K562 (cell line): ENCODE results near the gene ZMYND8. TPM values are rescaled to one million over a fixed set of nuclear protein-coding genes. Genes with fewer than 3 reads are reported as not detected.

Experiments
- ATAC-seq: fragments of 200-7000 bp; cut with Tn5 transposase; 3 replicates; pipeline ENCODE4 v1.9.1; 2020; ENCODE audit warnings: moderate library complexity
- BruUV-seq: library from RNA; stranded (reverse); fragments of 400-500 nt; replicated peaks from 2 replicates; lab custom pipeline; 2021; lab: Mats Ljungman, UMichigan
- CTCF ChIA-PET: fragments of 300-600 bp; formaldehyde crosslinking; extraction: SDS; loops from one replicate; lab custom pipeline; 2021; ENCODE audit warnings: low intra/inter-chr PET ratio; lab: Yijun Ruan, JAX
- POLR2A ChIA-PET: fragments of 300-600, 350-650 bp; sonication (Branson Sonifier 250); formaldehyde crosslinking; extraction: SDS; loops from one replicate; lab custom pipeline; 2021; ENCODE audit warnings: antibody characterized with exemption, inconsistent platforms; lab: Yijun Ruan, JAX
- DNase-seq, 4 experiments: peaks; one replicate each; pipeline versions ENCODE4 v3.0.0 to v3.0.0-alpha.2; 2011 to 2018; ENCODE audit warnings: low spot score in 3 of 4, mixed read lengths in 3 of 4; ENCODE audit errors: extremely low read depth in 1 of 4
- FAIRE-seq: peaks from 2 replicates; lab custom pipeline; 2011; peaks lifted over from hg19 to GRCh38; lab: Jason Lieb, UNC
- H2AFZ ChIP-seq: 2 replicates; pipeline ENCODE4 v1.6.0; 2011; ENCODE audit warnings: low read depth, low read length, control low read depth, inconsistent platforms
- H3K27ac ChIP-seq: fragments of 200-600 bp; 3 replicates; pipeline ENCODE4 v1.8.0; 2011; ENCODE audit warnings: low read depth, mild to moderate bottlenecking, control low read depth, inconsistent platforms, low read length, moderate library complexity, mixed read lengths; ENCODE audit errors: extremely low read depth
- H3K27me3 ChIP-seq, 2 experiments: fragments of 300-600 bp in 1 of 2; 2 replicates in 1 of 2; 3 replicates in 1 of 2; pipeline versions ENCODE4 v1.6.0 to v1.8.0; 2011; ENCODE audit warnings: inconsistent platforms in 2 of 2, low read length in 2 of 2, mild to moderate bottlenecking in 1 of 2, mixed read lengths in 1 of 2, moderate library complexity in 1 of 2; ENCODE audit not compliant: control insufficient read depth in 2 of 2, insufficient read depth in 2 of 2
- H3K36me3 ChIP-seq: fragments of 300-600 bp; 3 replicates; pipeline ENCODE4 v1.8.0; 2011; ENCODE audit warnings: mild to moderate bottlenecking, low read length, inconsistent platforms; ENCODE audit not compliant: control insufficient read depth, insufficient read depth
- H3K4me1 ChIP-seq, 2 experiments: fragments of 200-600 bp in 1 of 2; replicated peaks in 1 of 2; 2 replicates in 1 of 2; 3 replicates in 1 of 2; pipeline versions ENCODE4 v1.5.1 to v1.8.0; 2011; ENCODE audit warnings: inconsistent platforms in 2 of 2, low read length in 2 of 2, mild to moderate bottlenecking in 1 of 2, mixed read lengths in 1 of 2, moderate library complexity in 1 of 2; ENCODE audit not compliant: control insufficient read depth in 2 of 2, insufficient read depth in 2 of 2
- H3K4me2 ChIP-seq: 2 replicates; pipeline ENCODE4 v1.6.1; 2011; ENCODE audit warnings: low read length, control low read depth, inconsistent platforms, mixed read lengths; ENCODE audit not compliant: insufficient read depth
- H3K4me3 ChIP-seq: fragments of 200-600 bp; sonication (generic), shearing (Covaris generic); 2 replicates; pipeline ENCODE4 v1.5.1; 2016; ENCODE audit warnings: control low read depth, inconsistent platforms
- H3K79me2 ChIP-seq: fragments of 200-600 bp; 3 replicates; pipeline ENCODE4 v1.8.0; 2011; ENCODE audit warnings: low read length, inconsistent platforms; ENCODE audit not compliant: control insufficient read depth, insufficient read depth
- H3K9ac ChIP-seq, 2 experiments: 2 replicates each; pipeline versions ENCODE4 v1.6.0 to v1.6.1; 2011; ENCODE audit warnings: low read depth in 2 of 2, low read length in 2 of 2, control low read depth in 1 of 2, inconsistent platforms in 1 of 2, mild to moderate bottlenecking in 1 of 2, mixed read lengths in 1 of 2; ENCODE audit not compliant: insufficient read depth in 1 of 2
- H3K9me1 ChIP-seq: one replicate; pipeline ENCODE4 v1.6.0; 2011; ENCODE audit warnings: inconsistent platforms, mild to moderate bottlenecking, low read length, moderate library complexity; ENCODE audit not compliant: control insufficient read depth, insufficient read depth
- H3K9me3 ChIP-seq: replicated peaks from 2 replicates; pipeline ENCODE4 v1.5.1; 2011; ENCODE audit warnings: low read depth, low read length, inconsistent platforms; ENCODE audit not compliant: control insufficient read depth, insufficient read depth
- H4K20me1 ChIP-seq: replicated peaks from 2 replicates; pipeline ENCODE4 v1.6.1; 2011; ENCODE audit warnings: low read length, inconsistent platforms, mixed read lengths; ENCODE audit not compliant: control insufficient read depth, insufficient read depth
- ADNP ChIP-seq: fragments of 200-800 bp; sonication (Bioruptor generic); IDR thresholded peaks from 2 replicates; pipeline ENCODE4 v1.6.1; 2016; ENCODE audit warnings: missing genetic modification characterization, missing compliant biosample characterization
- EWSR1 ChIP-seq: fragments of 450-650 bp; IDR thresholded peaks from 2 replicates; pipeline ENCODE4 v1.6.1; 2018; ENCODE audit warnings: borderline replicate concordance, mild to moderate bottlenecking, low read depth, moderate library complexity; ENCODE audit not compliant: partially characterized antibody
- MEF2D ChIP-seq: conservative IDR thresholded peaks from 2 replicates; pipeline ENCODE4 v1.6.1; 2016; ENCODE audit warnings: low read depth, missing genetic modification characterization, missing compliant biosample characterization
- RBM25 ChIP-seq: fragments of 200-400 bp; formaldehyde crosslinking; IDR thresholded peaks from 2 replicates; pipeline ENCODE4 v1.6.1; 2018; ENCODE audit warnings: low read length, low read depth, moderate library complexity; ENCODE audit not compliant: severe bottlenecking
- WGBS: fragments of 100-300 bp; shearing (Covaris generic); methylation state at CpG from one replicate; pipeline ENCODE4 v1.1.6; 2016; ENCODE audit warnings: low coverage, mixed read lengths; ENCODE audit not compliant: insufficient coverage; ENCODE audit errors: missing lambda C conversion rate; 5-methylcytosine and 5-hydroxymethylcytosine counted together
- in situ Hi-C: fragments of 300-500 bp; cut with MboI; formaldehyde crosslinking; loops from 4 replicates; pipeline ENCODE4 v1.15.0; 2018; ENCODE audit warnings: inconsistent platforms, mixed read lengths
- intact Hi-C: fragments of 100-400 bp; cut with micrococcal nuclease; formaldehyde crosslinking; loops from 2 replicates; pipeline ENCODE4 v1.14.2; 2022
- polyA plus RNA-seq, 8 experiments: library from polyadenylated mRNA; depleted of rRNA in 4 of 8; stranded (reverse) in 5 of 8; unstranded in 3 of 8; fragments of >200 nt; fragmentation: Nextera tagmentation in 2 of 8; fragmentation: Illumina TruSeq in 1 of 8; extraction: Ambion mirVana in 2 of 8; extraction: Trizol in 1 of 8; gene quantifications; 2 replicates each; pipeline versions ENCODE4 v1.2.1 to v1.2.3, GENCODE V29; 2011 to 2014; ENCODE audit warnings: inconsistent platforms in 1 of 8, missing spikeins in 1 of 8
- total RNA-seq, 7 experiments: library from RNA; depleted of rRNA in 6 of 7; stranded (reverse); fragments of >200 nt in 6 of 7; fragmentation: Illumina TruSeq in 2 of 7; extraction: Trizol in 2 of 7; gene quantifications; 2 replicates each; pipeline versions ENCODE4 v1.2.1 to v1.2.3, GENCODE V29; 2011 to 2021; ENCODE audit warnings: low replicate concordance in 1 of 7
- TF ChIP-seq, protein P1 (sequence below), 3 experiments: fragments of 200-800 bp in 1 of 3; fragments of 250-450 bp in 1 of 3; fragments of 450-650 bp in 1 of 3; sonication (Bioruptor Pico) in 1 of 3; sonication (Bioruptor generic) in 1 of 3; formaldehyde crosslinking in 1 of 3; IDR thresholded peaks; 2 replicates each; pipeline versions ENCODE4 v1.6.1 to v1.8.0; 2016 to 2022; ENCODE audit warnings: mild to moderate bottlenecking in 2 of 3, missing genetic modification characterization in 2 of 3, missing compliant biosample characterization in 1 of 3, moderate library complexity in 1 of 3
- TF ChIP-seq, protein P2 (sequence below): IDR thresholded peaks from 3 replicates; pipeline ENCODE4 v1.6.1; 2011; ENCODE audit warnings: borderline replicate concordance, mild to moderate bottlenecking; ENCODE audit not compliant: insufficient read length, insufficient read depth
- TF ChIP-seq, protein P3 (sequence below): fragments of 450-650 bp; conservative IDR thresholded peaks from 2 replicates; pipeline ENCODE4 v1.6.1; 2016; ENCODE audit warnings: missing genetic modification characterization, low read depth, mild to moderate bottlenecking, control low read depth, missing compliant biosample characterization

Gene ZMYND8
- total and polyA plus RNA-seq, 9 of the 15 experiments (the other 6 are each of a cell fraction or from before 2014, with no cell fraction given), result 31.8 to 148 (median 71.9) TPM

DNA sequence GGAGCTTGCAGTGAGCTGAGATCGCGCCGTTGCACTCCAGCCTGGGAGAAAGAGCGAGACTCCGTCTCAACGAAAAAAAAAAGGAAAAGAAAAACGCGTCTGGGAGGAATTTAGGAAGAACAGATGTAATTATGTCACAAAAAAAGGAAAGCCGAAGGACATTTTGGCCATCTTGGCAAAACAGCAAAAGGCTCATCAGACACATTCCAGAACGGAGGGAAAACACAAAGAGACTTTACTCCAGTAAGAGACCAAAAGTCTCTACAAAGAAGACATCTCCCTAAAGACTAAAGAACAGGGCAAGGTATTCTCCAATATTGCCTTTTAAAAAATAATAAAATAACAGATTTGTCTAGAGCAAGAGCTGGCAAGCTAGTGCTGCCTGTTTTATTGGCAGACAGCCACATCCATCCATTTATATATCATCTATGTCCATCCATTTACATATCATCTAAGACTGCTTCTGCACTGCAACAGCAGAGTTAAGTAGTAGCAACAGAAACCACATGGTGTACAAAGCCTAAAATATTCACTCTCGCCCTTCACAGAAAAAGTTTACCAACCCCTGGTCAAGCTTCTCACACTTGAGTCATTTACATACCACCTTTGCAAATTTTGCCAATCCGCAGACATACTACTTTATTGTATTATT lies 133.9 kb downstream of the ZMYND8 start:
- TF ChIP-seq, protein P1, sequence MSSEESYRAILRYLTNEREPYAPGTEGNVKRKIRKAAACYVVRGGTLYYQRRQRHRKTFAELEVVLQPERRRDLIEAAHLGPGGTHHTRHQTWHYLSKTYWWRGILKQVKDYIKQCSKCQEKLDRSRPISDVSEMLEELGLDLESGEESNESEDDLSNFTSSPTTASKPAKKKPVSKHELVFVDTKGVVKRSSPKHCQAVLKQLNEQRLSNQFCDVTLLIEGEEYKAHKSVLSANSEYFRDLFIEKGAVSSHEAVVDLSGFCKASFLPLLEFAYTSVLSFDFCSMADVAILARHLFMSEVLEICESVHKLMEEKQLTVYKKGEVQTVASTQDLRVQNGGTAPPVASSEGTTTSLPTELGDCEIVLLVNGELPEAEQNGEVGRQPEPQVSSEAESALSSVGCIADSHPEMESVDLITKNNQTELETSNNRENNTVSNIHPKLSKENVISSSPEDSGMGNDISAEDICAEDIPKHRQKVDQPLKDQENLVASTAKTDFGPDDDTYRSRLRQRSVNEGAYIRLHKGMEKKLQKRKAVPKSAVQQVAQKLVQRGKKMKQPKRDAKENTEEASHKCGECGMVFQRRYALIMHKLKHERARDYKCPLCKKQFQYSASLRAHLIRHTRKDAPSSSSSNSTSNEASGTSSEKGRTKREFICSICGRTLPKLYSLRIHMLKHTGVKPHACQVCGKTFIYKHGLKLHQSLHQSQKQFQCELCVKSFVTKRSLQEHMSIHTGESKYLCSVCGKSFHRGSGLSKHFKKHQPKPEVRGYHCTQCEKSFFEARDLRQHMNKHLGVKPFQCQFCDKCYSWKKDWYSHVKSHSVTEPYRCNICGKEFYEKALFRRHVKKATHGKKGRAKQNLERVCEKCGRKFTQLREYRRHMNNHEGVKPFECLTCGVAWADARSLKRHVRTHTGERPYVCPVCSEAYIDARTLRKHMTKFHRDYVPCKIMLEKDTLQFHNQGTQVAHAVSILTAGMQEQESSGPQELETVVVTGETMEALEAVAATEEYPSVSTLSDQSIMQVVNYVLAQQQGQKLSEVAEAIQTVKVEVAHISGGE (CRISPR knock-in tag; IDR thresholded peaks at IDR 0.05), result peak in 1 of 3 experiments; percentile 69; a peak in 2 of 6 replicates
- TF ChIP-seq, protein P2, sequence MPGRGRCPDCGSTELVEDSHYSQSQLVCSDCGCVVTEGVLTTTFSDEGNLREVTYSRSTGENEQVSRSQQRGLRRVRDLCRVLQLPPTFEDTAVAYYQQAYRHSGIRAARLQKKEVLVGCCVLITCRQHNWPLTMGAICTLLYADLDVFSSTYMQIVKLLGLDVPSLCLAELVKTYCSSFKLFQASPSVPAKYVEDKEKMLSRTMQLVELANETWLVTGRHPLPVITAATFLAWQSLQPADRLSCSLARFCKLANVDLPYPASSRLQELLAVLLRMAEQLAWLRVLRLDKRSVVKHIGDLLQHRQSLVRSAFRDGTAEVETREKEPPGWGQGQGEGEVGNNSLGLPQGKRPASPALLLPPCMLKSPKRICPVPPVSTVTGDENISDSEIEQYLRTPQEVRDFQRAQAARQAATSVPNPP, result no peak
- TF ChIP-seq EWSR1 (peak; percentile 36), MEF2D (tag) (no peak), ADNP (tag) (no peak), RBM25 (no peak)
- TF ChIP-seq, protein P3, sequence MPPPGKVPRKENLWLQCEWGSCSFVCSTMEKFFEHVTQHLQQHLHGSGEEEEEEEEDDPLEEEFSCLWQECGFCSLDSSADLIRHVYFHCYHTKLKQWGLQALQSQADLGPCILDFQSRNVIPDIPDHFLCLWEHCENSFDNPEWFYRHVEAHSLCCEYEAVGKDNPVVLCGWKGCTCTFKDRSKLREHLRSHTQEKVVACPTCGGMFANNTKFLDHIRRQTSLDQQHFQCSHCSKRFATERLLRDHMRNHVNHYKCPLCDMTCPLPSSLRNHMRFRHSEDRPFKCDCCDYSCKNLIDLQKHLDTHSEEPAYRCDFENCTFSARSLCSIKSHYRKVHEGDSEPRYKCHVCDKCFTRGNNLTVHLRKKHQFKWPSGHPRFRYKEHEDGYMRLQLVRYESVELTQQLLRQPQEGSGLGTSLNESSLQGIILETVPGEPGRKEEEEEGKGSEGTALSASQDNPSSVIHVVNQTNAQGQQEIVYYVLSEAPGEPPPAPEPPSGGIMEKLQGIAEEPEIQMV (tag), result no peak
- Histone ChIP-seq H3K36me3 (peaks cover 94% of the 10 kb centered on the region), H3K27me3 (no peaks in the 10 kb centered on the region; a peak in 1 of 5 replicates), H3K79me2 (peaks cover 66% of the 10 kb centered on the region), H3K4me3 (no peak overlapping the region), H3K4me2 (no peak overlapping the region), H3K4me1 (peaks cover 0 to 4% of the 10 kb centered on the region in 2 experiments; a peak in 2 of 5 replicates), H3K9me3 (no peaks in the 10 kb centered on the region), H4K20me1 (peaks cover 13% of the 10 kb centered on the region; the same call in 1 of the 2 replicates), H3K27ac (no peak overlapping the region), H3K9me1 (no peaks in the 10 kb centered on the region), H3K9ac (no peak overlapping the region), H2AFZ (no peak overlapping the region)
- FAIRE-seq, result no peak
- no TSS peak for BruUV-seq
- ATAC-seq, result no peak
- 95% methylated on average over 9 of the region's 12 CpGs for WGBS
- intact Hi-C loops (no loop called here), in situ Hi-C loops (no loop called here)
- ChIA-PET POLR2A (interaction anchor here (1.1 to 2.1 kb wide), 2 partner anchors 11 to 15 kb away, joined by 3 to 4 read pairs; no protein-coding TSS in a partner anchor), CTCF (no interaction called here)
- DNase-seq, result no peak
